SK-N-SH treated with all-trans-retinoic acid at 6 μM for 48 hours (cell line): ENCODE results near the gene OPRL1.

ENCODE experiments used
- GLIS3 ChIP-seq: fragments of 250-450 bp; sonication (Bioruptor Pico); IDR thresholded peaks from 2 replicates; pipeline ENCODE4 v1.5.0; 2020; ENCODE audit warnings: mild to moderate bottlenecking, moderate library complexity
- TSHZ2 ChIP-seq: fragments of 250-450 bp; sonication (Bioruptor Pico); IDR thresholded peaks from 2 replicates; pipeline ENCODE4 v1.5.0; 2020; ENCODE audit warnings: mild to moderate bottlenecking, moderate library complexity

- TF ChIP-seq TSHZ2 (CRISPR knock-in tag) (no peak), GLIS3 (CRISPR knock-in tag) (no peak)
Measured at GRCh38 chr20:64106981-64107735, 27.3 kb downstream of the OPRL1 start, which contains the start of gene NPBWR2.
